WI38 (cell line): ENCODE data around the gene TPSD1.

ENCODE experiments used
- H3K4me3 ChIP-seq: 2 replicates; pipeline ENCODE4 v1.5.1; 2011; ENCODE audit warnings: low read depth, mild to moderate bottlenecking, control low read depth, low read length
- CTCF ChIP-seq: IDR thresholded peaks from 2 replicates; pipeline ENCODE4 v1.5.1; 2012; ENCODE audit warnings: low read depth, mild to moderate bottlenecking, control low read depth, low read length

TPSD1 gene

DNA sequence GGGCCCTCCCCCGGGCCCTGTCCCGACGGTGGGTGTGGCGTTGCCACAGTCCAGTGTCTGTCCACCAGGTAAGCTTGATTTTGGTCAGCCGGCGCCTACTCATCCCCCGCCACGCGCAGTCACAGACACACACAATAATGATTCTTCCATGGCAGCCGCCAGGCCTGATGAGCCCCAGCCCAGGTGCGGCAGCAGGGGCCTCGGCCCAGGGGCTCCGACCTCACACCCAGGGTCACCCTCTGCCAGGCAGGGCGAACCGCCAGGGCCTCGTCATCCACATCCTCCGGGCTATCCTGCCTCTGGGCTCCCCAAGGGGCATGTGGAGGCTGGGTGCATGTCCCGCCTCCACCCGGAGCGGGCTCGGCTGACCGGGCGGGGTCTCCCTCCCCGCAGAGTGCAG, 38.3 kb upstream of the TPSD1 start:
- H3K4me3 ChIP-seq = no peak overlapping the region
- TF ChIP-seq CTCF = no peak

DNA sequence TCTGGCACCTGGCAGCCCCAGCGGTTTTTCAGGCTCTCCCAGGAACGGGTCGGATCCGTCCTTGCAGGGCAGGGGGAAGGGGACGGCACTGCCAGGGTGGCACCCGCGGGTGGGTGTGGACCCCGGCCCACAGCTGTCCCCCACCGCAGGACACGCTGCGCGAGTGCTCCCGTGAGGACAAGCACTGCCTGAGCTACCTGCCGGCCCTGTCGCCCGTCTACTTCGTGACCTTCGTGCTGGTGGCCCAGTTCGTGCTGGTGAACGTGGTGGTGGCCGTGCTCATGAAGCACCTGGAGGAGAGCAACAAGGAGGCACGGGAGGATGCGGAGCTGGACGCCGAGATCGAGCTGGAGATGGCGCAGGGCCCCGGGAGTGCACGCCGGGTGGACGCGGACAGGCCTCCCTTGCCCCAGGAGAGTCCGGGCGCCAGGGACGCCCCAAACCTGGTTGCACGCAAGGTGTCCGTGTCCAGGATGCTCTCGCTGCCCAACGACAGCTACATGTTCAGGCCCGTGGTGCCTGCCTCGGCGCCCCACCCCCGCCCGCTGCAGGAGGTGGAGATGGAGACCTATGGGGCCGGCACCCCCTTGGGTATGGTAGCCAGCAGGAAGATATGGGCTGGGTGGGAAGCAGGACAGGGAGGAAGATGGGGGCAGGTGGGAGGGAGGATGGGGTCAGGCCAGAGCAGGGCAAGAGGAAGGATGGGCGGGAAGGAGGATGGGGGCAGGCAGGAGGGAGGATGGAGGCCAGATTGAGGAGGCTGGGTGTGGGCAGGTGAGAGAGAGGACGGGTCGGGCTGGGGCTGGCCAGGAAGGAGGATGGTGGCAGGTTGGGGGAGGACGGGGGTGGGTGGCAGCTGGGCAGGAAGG, 37.6 kb upstream of the TPSD1 start:
- no peak for TF ChIP-seq CTCF

DNA sequence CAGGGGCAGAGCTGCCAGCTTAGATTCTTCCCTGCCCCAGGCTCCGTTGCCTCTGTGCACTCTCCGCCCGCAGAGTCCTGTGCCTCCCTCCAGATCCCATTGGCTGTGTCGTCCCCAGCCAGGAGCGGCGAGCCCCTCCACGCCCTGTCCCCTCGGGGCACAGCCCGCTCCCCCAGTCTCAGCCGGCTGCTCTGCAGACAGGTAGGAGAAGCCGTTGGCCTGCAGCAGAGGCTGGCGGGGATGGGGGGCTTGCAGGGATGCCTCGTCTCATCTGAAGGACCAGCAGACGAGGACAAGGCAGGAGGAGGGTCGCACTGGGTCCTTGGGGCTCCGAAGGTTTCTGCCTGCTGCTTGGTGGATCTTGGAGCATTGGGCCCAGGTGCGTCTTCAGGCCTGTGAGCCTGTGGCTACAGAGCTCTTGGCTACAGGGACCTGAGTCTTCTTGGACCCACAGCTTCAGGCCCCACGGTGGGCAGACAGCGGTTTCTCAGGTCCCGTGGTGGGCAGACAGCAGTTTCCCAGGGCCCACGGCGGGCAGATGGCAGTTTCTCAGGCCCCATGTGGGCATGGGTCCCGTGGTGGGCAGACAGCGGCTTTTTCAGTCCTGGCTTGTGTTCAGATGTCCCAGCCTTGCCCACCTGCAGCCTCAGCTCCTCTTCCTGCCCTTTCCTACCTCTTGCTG, 36.8 kb upstream of the TPSD1 start:
- no peak for TF ChIP-seq CTCF
- H3K4me3 ChIP-seq = no peak overlapping the region

More for the DNA sequence above, 37.6 kb upstream of the TPSD1 start:
- no peak overlapping the region for H3K4me3 ChIP-seq

DNA sequence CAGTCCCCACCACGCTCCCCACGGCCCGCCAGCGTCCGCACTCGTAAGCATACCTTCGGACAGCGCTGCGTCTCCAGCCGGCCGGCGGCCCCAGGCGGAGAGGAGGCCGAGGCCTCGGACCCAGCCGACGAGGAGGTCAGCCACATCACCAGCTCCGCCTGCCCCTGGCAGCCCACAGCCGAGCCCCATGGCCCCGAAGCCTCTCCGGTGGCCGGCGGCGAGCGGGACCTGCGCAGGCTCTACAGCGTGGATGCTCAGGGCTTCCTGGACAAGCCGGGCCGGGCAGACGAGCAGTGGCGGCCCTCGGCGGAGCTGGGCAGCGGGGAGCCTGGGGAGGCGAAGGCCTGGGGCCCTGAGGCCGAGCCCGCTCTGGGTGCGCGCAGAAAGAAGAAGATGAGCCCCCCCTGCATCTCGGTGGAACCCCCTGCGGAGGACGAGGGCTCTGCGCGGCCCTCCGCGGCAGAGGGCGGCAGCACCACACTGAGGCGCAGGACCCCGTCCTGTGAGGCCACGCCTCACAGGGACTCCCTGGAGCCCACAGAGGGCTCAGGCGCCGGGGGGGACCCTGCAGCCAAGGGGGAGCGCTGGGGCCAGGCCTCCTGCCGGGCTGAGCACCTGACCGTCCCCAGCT, 35.7 kb upstream of the TPSD1 start:
- no peak for TF ChIP-seq CTCF
- H3K4me3 ChIP-seq = no peak overlapping the region

- H3K4me3 ChIP-seq = no peak overlapping the region
- TF ChIP-seq CTCF = no peak
These were observed 34.8 kb upstream of the TPSD1 start for GRCh38 chr16:1220841-1221627.

GRCh38 chr16:1221628-1222552, 34.0 kb upstream of the TPSD1 start:
- no peak overlapping the region for H3K4me3 ChIP-seq
- no peak for TF ChIP-seq CTCF
